Natural killer cell treated with Interleukin-12 subunit alpha and Interleukin-12 subunit beta and Interleukin-15 and Interleukin-18, amount 100 ng/mL, for 72 hours (primary cell): ENCODE measurements around the gene PLA2G2F. TPM values are rescaled to one million over a fixed set of nuclear protein-coding genes. Genes with fewer than 3 reads are reported as not detected.
A peak's percentile ranks its signal among the peaks of the same experiment; 100 is the strongest.

Source experiments
- ATAC-seq, 2 donors: fragments of 150-1000 bp; cut with Tn5 transposase in 1 of 2; sonication (Bioruptor Pico), chemical (Tn5 transposase) in 1 of 2; 2 replicates each; pipeline ENCODE4 v1.10.0; 2021
- DNase-seq: peaks from one replicate; pipeline ENCODE4 v3.0.0; 2022; ENCODE audit warnings: low spot score
- H3K27ac Mint-ChIP-seq, 2 donors: 1 replicate in 1 of 2; 2 replicates in 1 of 2; pipeline ENCODE4 v1.8.0; 2022; ENCODE audit warnings: mixed read lengths in 2 of 2, mild to moderate bottlenecking in 1 of 2, moderate library complexity in 1 of 2
- H3K27me3 Mint-ChIP-seq, 2 donors: 1 replicate in 1 of 2; 2 replicates in 1 of 2; pipeline ENCODE4 v1.8.0; 2022; ENCODE audit warnings: mixed read lengths in 2 of 2
- H3K36me3 Mint-ChIP-seq: one replicate; pipeline ENCODE4 v1.8.0; 2022; ENCODE audit warnings: mixed read lengths
- H3K4me1 Mint-ChIP-seq, 2 donors: 1 replicate in 1 of 2; 2 replicates in 1 of 2; pipeline ENCODE4 v1.8.0; 2022; ENCODE audit warnings: low read depth in 2 of 2, mixed read lengths in 2 of 2, mild to moderate bottlenecking in 1 of 2
- H3K4me3 Mint-ChIP-seq: one replicate; pipeline ENCODE4 v1.8.0; 2022; ENCODE audit warnings: mixed read lengths
- H3K9me3 Mint-ChIP-seq: 2 replicates; pipeline ENCODE4 v1.8.0; 2022; ENCODE audit warnings: mixed read lengths
- total RNA-seq, 2 donors: library from RNA; stranded (reverse); gene quantifications; one replicate each; pipeline ENCODE4 v1.2.3, GENCODE V29; 2022

Gene PLA2G2F
- total RNA-seq, 2 donors from 2014 or later, result not detected

DNA sequence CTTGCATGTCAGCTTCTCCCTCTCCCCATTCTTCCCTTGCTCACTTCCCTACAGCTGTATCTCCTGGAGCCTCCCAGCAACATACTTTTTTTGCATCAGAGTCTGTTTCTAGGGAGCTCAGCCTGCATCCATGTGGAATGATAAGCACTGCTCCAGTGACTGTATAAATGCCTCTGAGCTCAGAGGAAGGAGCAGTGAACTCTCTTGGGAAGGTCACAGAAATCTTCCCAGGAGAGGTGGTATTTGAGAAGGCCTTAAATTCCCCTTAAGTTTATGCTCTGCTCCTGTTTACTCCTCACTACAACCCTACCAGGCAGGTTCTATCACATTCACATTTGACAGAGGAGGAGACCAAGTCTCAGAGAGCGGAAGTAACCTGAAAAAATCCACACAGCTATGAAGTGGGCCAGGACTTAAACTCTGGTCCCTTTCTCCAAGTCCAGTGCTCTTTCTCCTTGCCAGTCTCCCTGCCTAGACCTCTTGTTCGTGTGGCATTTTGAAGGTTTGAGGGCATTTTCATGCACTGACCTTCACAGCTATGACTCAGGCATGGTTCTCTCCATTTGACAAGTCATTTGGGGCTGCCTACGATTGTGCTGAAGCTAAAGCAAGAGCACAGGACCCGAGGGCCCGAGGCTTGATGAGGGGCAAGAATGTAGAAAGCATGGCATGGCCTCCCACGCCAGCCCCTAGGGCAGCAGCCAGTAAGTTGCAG is 41.2 kb downstream of the PLA2G2F start:
- DNase-seq (no peak), ATAC-seq (no peak)
- H3K9me3 Mint-ChIP-seq, result peaks cover 10% of the 10 kb centered on the region
- H3K36me3 Mint-ChIP-seq, result no peaks in the 10 kb centered on the region
- H3K4me3 Mint-ChIP-seq, result no peak overlapping the region
- H3K27ac Mint-ChIP-seq, result peak overlapping the region; percentile 3 to 4
- H3K4me1 Mint-ChIP-seq, result peaks cover 11 to 15% of the 10 kb centered on the region in 2 donors
- H3K27me3 Mint-ChIP-seq, result peaks cover 0 to 2% of the 10 kb centered on the region in 2 donors

DNA sequence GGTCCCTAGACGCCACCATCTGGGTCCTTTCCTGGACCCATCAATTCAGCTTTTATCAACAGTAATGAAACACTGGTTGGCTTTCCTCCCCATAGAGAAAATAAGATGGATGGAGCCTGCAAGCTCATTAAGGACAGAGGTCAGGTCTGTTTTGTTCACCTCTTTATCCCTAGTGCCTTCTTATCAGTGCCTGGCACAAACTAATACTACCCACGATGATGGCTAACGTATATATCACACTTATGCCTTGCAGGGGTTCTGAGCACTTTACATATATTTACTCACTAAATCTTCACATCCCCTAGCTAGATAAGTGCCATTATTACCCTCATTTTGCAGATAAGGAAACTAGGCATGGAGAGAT is 41.7 kb downstream of the PLA2G2F start:
- no peaks in the 10 kb centered on the region for H3K36me3 Mint-ChIP-seq
- ATAC-seq, result no peak
- H3K9me3 Mint-ChIP-seq, result peaks cover 10% of the 10 kb centered on the region

GRCh38 chr1:20182415-20182814 is 43.3 kb downstream of the PLA2G2F start:
- Mint-ChIP-seq H3K36me3 (no peaks in the 10 kb centered on the region), H3K9me3 (peaks cover 10% of the 10 kb centered on the region), H3K4me3 (no peak overlapping the region), H3K27me3 (peaks cover 0 to 2% of the 10 kb centered on the region in 2 donors), H3K27ac (no peak overlapping the region), H3K4me1 (peaks cover 26 to 29% of the 10 kb centered on the region in 2 donors)
- DNase-seq (no peak), ATAC-seq (no peak)

More for the DNA sequence above, 41.7 kb downstream of the PLA2G2F start:
- DNase-seq, result no peak
- no peak overlapping the region for H3K4me3 Mint-ChIP-seq
- peaks cover 0 to 2% of the 10 kb centered on the region in 2 donors for H3K27me3 Mint-ChIP-seq
- peaks cover 14 to 17% of the 10 kb centered on the region in 2 donors for H3K4me1 Mint-ChIP-seq
- no peak overlapping the region for H3K27ac Mint-ChIP-seq

DNA sequence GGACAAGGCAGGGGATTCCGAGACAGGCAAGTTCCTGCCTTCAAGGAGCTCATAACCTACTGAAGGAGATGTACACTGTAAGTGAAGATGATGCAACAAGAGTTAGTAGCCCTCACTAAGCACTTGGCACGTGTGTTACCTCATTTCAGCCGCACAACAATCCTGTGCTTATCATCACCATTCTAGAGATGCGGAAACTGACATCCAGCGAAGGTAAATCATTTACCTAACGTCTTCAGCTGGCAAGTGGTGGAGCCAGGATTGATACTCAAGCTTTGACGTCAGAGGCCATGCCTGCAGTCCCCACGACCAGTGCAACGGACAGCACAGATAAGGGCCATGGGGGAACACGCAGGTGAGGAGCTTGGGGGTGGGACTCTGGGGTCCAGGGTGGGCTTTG is 43.9 kb downstream of the PLA2G2F start:
- H3K9me3 Mint-ChIP-seq, result peaks cover 10% of the 10 kb centered on the region
- H3K36me3 Mint-ChIP-seq, result no peaks in the 10 kb centered on the region
- H3K4me1 Mint-ChIP-seq, result peaks cover 32 to 35% of the 10 kb centered on the region in 2 donors
- H3K27me3 Mint-ChIP-seq, result peaks cover 0 to 4% of the 10 kb centered on the region in 2 donors
- no peak overlapping the region for H3K4me3 Mint-ChIP-seq
- no peak for DNase-seq
- peak overlapping the region; percentile 77 for H3K27ac Mint-ChIP-seq
- ATAC-seq, result no peak

DNA sequence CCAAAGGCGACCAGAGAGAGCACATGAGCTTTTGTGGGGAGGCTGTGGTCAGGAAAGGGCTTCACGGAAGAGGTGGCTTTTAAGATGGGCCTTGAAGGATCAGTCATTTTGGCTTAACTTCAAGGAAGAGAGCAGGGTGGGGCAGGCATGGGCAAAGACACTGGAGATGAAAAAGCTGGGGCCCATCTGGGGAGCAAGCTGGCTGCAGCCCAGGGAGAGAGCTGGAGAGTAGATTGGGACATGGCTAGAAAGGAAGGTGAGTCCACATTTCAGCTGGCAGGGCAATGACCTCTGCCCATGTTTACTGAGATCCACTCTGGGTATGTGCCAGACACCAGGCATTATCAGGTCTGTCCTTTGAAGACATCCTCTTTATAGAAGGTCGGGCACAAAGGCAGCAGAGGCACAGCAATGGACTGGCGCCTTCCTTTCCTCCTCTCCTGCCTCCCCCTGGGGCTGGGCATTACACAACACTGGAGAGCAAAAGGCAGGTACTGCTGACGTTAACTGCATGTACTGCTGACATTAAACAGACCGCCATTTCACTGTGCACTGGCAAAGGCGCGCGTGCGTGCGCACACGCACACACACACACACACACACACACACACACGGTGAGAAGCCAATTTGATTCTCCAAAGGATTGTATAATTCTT is 44.6 kb downstream of the PLA2G2F start:
- H3K4me1 Mint-ChIP-seq, result peaks cover 39 to 42% of the 10 kb centered on the region in 2 donors
- peak overlapping the region; percentile 77 for H3K27ac Mint-ChIP-seq
- H3K4me3 Mint-ChIP-seq, result no peak overlapping the region

GRCh38 chr1:20184481-20184900 is 45.4 kb downstream of the PLA2G2F start:
- H3K4me3 Mint-ChIP-seq, result peak overlapping the region; percentile 82
- peaks cover 6% of the 10 kb centered on the region for H3K9me3 Mint-ChIP-seq
- no peak for DNase-seq
- H3K4me1 Mint-ChIP-seq, result peaks cover 44 to 47% of the 10 kb centered on the region in 2 donors
- peak overlapping the region; percentile 77 for H3K27ac Mint-ChIP-seq
- H3K36me3 Mint-ChIP-seq, result no peaks in the 10 kb centered on the region
- peaks cover 0 to 14% of the 10 kb centered on the region in 2 donors for H3K27me3 Mint-ChIP-seq
- ATAC-seq, result peak in 1 of 2 donors; percentile 67

More for the DNA sequence above, 44.6 kb downstream of the PLA2G2F start:
- H3K9me3 Mint-ChIP-seq, result peaks cover 10% of the 10 kb centered on the region
- ATAC-seq (no peak), DNase-seq (no peak)
- no peaks in the 10 kb centered on the region for H3K36me3 Mint-ChIP-seq
- peaks cover 0 to 8% of the 10 kb centered on the region in 2 donors for H3K27me3 Mint-ChIP-seq

DNA sequence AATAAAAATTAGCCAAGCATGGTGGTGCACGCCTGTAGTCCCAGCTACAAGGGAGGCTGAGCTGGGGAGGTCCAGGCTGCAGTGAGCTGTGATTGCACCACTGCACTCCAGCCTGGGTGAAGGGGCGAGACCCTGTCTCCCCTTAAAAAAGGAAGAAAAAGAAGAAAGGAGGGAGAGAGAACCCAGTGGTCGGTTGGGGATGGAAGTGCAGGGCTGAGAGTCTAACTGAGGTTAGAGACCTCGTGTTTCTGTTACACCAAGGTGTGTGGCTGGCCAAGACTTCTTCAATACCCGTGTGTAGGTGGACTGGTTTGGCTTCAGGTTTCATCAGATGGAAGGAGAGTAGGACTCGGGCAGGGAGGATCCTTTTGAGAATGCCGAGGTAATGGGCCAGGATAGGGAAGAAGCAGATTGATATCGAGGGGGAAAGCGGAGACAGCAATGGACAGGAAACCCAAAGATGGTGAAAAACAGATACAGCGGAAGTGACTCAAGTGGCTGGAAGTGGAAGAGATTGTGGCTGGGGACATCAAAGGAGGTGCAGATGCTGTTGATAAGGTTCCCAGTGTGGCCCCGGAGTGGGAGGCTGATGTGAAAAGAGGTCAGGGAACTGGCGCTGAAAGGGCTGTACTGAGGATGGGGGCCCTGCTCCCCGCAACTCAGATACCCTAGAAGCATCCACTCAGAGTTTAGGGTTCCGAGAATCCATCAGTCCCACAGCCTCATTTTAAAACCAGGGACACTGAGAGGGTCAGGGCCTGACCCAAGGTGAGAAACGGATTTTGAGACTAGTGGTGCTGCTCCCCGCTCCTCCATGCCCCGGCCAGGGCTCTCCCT is 46.1 kb downstream of the PLA2G2F start:
- H3K36me3 Mint-ChIP-seq, result no peaks in the 10 kb centered on the region
- H3K9me3 Mint-ChIP-seq, result no peaks in the 10 kb centered on the region
- peak overlapping the region; percentile 82 for H3K4me3 Mint-ChIP-seq
- DNase-seq (no peak), ATAC-seq (peak; percentile 78 to 80)
- peaks cover 0 to 15% of the 10 kb centered on the region in 2 donors for H3K27me3 Mint-ChIP-seq
- peak overlapping the region; percentile 77 for H3K27ac Mint-ChIP-seq
- H3K4me1 Mint-ChIP-seq, result peaks cover 42 to 44% of the 10 kb centered on the region in 2 donors

DNA sequence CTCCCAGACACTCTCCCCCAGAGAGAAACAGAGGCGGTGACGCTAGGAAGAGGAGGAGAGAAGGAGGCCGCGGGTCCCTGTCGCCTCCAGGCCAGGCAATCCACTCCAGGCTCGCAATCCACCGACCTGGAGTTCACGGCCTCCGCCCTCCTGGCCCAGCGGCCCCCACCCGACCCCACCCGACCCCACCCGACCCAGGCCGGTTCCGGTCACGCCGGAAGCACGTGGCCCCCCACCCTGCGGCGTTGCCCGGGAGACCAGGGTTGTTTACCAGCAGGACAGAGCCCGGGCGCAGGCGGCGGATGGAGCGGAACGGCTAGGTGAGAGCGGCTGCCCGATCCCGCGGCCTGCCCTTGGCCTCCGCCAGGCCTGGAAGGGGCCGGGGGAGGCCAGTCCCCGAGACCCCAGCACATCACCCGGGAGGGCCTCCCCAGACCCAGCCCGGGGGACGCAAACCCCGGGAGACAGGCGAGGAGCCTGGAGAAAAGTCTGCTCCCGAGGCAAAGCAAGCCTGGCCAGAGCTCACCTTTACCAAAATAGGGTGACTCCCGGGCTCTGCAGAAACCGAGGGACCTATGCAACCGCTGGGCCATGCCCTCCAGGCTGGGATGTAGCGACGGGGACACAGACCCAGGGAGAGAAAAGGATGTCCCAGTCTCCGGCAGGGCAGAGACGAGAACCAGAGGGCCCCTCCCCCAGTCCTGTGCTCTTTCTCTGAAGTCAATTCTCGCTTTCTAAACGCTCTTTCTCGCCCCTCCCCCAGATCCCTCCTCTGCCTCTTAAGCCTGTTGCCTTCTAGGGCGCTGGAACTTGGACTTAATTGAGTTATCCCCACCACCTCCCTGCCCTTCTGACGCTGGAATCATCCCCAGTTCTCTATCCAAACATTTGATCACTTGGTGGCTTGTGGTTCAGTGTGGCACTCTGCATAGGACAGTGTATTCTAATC is 47.0 kb downstream of the PLA2G2F start, which contains the start of the genes PLA2G2C and UBXN10:
Gene PLA2G2C, minus strand, starts transcription at position 685 of the 949 bp plus-strand sequence. CDS start 9,155 bp downstream, outside the sequence.
Gene UBXN10, plus strand, starts transcription at position 263 of the 949 bp plus-strand sequence. CDS start 4,466 bp downstream, outside the sequence.
- H3K4me3 Mint-ChIP-seq, result peak within 1 kb of the TSS; percentile 82
- H3K27ac Mint-ChIP-seq, result peak within 1 kb of the TSS; percentile 77
- no peaks in the 10 kb centered on the region for H3K36me3 Mint-ChIP-seq
- peaks cover 0 to 15% of the 10 kb centered on the region in 2 donors for H3K27me3 Mint-ChIP-seq
- peaks cover 42 to 44% of the 10 kb centered on the region in 2 donors for H3K4me1 Mint-ChIP-seq
- ATAC-seq (peak; percentile 71 to 82), DNase-seq (peak; percentile 64)
- H3K9me3 Mint-ChIP-seq, result no peaks in the 10 kb centered on the region

DNA sequence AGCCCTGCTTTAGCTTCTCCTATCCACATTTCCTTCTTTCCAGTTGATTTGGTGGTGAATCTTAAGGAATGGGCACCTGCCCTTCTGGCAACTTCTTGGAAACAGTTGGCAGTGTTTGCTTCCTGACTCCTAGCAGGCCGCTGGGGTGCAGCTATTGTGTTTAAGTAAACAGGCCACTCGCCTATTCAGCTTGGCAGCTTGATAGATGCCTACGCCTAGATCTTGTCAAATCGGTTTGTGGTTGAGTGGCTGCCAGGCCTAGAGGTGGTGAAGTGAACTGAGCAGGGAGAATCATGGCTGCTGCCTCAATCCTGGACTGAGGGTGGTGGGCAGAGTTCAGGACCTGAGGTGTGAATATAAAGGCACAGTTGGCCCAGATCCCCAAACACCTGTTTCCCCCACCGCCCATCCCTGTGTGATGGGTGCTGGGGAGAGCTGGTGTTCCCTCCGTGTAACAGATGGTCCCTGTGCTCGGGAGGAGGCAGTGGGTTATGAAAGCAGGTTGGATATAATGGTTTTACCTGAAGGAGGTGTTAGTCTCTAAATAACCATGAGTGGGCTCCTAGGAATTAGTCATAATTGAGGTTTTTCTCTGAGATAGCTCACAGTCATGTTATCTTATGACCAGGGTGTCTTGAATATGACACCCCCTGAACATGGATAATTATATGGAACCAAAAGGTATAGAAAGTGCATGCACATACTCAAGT is 48.1 kb downstream of the PLA2G2F start:
- H3K4me1 Mint-ChIP-seq, result peaks cover 42 to 44% of the 10 kb centered on the region in 2 donors
- H3K36me3 Mint-ChIP-seq, result no peaks in the 10 kb centered on the region

DNA sequence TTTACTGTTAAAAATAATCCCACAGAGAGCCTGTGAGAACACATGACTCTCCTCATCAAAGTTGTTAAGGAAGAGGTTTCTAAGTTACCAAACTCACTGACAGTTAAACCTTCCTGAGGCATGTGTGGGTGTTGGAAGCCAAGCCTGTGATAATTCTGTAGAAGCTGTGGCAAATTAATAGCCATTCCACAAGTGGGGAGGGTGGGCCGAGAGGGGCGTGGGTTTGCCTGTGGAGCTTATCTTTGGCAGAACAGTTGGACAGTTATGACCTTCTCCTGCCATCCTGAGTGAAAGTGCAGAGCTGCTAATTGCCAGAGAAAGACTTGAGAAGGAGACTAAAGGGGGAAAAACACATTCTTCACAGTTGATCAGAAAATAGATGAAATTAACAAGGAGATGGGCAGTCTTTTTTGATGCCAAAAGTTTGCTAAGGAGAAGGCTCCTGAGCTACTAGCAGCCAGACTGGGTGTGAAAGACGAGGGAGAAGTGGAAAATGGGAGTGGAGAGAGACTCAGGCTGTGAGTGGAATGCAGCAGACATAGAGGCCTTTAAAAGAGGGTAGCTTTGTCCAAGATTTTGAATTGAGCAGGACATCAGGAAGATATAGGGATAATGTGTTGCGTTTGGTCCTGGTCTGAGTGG is 48.8 kb downstream of the PLA2G2F start:
- Mint-ChIP-seq H3K4me3 (peak overlapping the region; percentile 75), H3K36me3 (no peaks in the 10 kb centered on the region), H3K9me3 (no peaks in the 10 kb centered on the region), H3K4me1 (peaks cover 42 to 44% of the 10 kb centered on the region in 2 donors), H3K27ac (peak overlapping the region; percentile 2 to 57), H3K27me3 (peaks cover 0 to 15% of the 10 kb centered on the region in 2 donors)
- no peak for ATAC-seq
- no peak for DNase-seq

More for the DNA sequence above, 48.1 kb downstream of the PLA2G2F start:
- ATAC-seq (peak in 1 of 2 donors; percentile 29), DNase-seq (no peak)
- Mint-ChIP-seq H3K9me3 (no peaks in the 10 kb centered on the region), H3K27me3 (peaks cover 0 to 13% of the 10 kb centered on the region in 2 donors), H3K4me3 (peak overlapping the region; percentile 75), H3K27ac (peak overlapping the region; percentile 57 to 75)

- Mint-ChIP-seq H3K27me3 (peaks cover 0 to 15% of the 10 kb centered on the region in 2 donors), H3K36me3 (no peaks in the 10 kb centered on the region), H3K9me3 (no peaks in the 10 kb centered on the region), H3K4me1 (peaks cover 42 to 44% of the 10 kb centered on the region in 2 donors), H3K4me3 (peak overlapping the region; percentile 16), H3K27ac (peak overlapping the region; percentile 2 to 57)
- ATAC-seq (no peak), DNase-seq (no peak)
Measured at GRCh38 chr1:20188455-20188817, 49.3 kb downstream of the PLA2G2F start.
